ENCODE data around the gene NLN. TPM values are rescaled to one million over a fixed set of nuclear protein-coding genes. Genes with fewer than 3 reads are reported as not detected.

The NLN gene
- total RNA-seq, 1 donor from 2014 or later = 12.4 TPM

- intact Hi-C loops (cut with micrococcal nuclease) = no loop called here
- Histone ChIP-seq H3K9me3 (replicated peaks) (no peaks in the 10 kb centered on the region), H3K4me3 (no peak overlapping the region), H3K27ac (replicated peaks) (no peak overlapping the region), H3K36me3 (no peaks in the 10 kb centered on the region), H3K4me1 (peaks cover 11% of the 10 kb centered on the region), H3K27me3 (ENCODE audit: low read depth) (no peaks in the 10 kb centered on the region)
- no peak for DNase-seq
- no peak for TF ChIP-seq CTCF (IDR thresholded peaks at IDR 0.05; ENCODE audit: borderline replicate concordance)
Measured at GRCh38 chr5:65811004-65811403, 89.0 kb downstream of the NLN start.

GRCh38 chr5:65811885-65812284, 89.9 kb downstream of the NLN start:
- intact Hi-C loops (cut with micrococcal nuclease) = no loop called here
- no peak for TF ChIP-seq CTCF (IDR thresholded peaks at IDR 0.05; ENCODE audit: borderline replicate concordance)
- H3K36me3 ChIP-seq = no peaks in the 10 kb centered on the region

GRCh38 chr5:65812648-65813047, 90.6 kb downstream of the NLN start:
- Histone ChIP-seq H3K27me3 (ENCODE audit: low read depth) (no peaks in the 10 kb centered on the region), H3K9me3 (replicated peaks) (no peaks in the 10 kb centered on the region), H3K36me3 (no peaks in the 10 kb centered on the region), H3K4me3 (no peak overlapping the region), H3K4me1 (peaks cover 11% of the 10 kb centered on the region), H3K27ac (replicated peaks) (no peak overlapping the region)
- TF ChIP-seq CTCF (IDR thresholded peaks at IDR 0.05; ENCODE audit: borderline replicate concordance) = no peak
- no peak for DNase-seq
- intact Hi-C loops (cut with micrococcal nuclease) = no loop called here

More at GRCh38 chr5:65811885-65812284, 89.9 kb downstream of the NLN start:
- H3K9me3 ChIP-seq (replicated peaks) = no peaks in the 10 kb centered on the region
- H3K4me3 ChIP-seq = no peak overlapping the region
- DNase-seq = no peak
- H3K27me3 ChIP-seq (ENCODE audit: low read depth) = no peaks in the 10 kb centered on the region
- H3K27ac ChIP-seq (replicated peaks) = no peak overlapping the region
- peaks cover 11% of the 10 kb centered on the region for H3K4me1 ChIP-seq

- intact Hi-C loops (cut with micrococcal nuclease) = no loop called here
- TF ChIP-seq CTCF (IDR thresholded peaks at IDR 0.05; ENCODE audit: borderline replicate concordance) = no peak
- no peak for DNase-seq
- Histone ChIP-seq H3K9me3 (replicated peaks) (no peaks in the 10 kb centered on the region), H3K4me3 (no peak overlapping the region), H3K4me1 (peaks cover 11% of the 10 kb centered on the region), H3K36me3 (no peaks in the 10 kb centered on the region), H3K27ac (replicated peaks) (no peak overlapping the region), H3K27me3 (ENCODE audit: low read depth) (no peaks in the 10 kb centered on the region)
Measured at GRCh38 chr5:65813174-65813573, 91.2 kb downstream of the NLN start.

GRCh38 chr5:65815161-65815560, 93.2 kb downstream of the NLN start:
- intact Hi-C loops (cut with micrococcal nuclease) = no loop called here
- no peak overlapping the region for H3K27ac ChIP-seq (replicated peaks)
- H3K36me3 ChIP-seq = no peaks in the 10 kb centered on the region
- H3K4me1 ChIP-seq = peaks cover 6% of the 10 kb centered on the region
- DNase-seq = no peak
- no peak for TF ChIP-seq CTCF (IDR thresholded peaks at IDR 0.05; ENCODE audit: borderline replicate concordance)
- H3K9me3 ChIP-seq (replicated peaks) = no peaks in the 10 kb centered on the region
- no peaks in the 10 kb centered on the region for H3K27me3 ChIP-seq (ENCODE audit: low read depth)
- no peak overlapping the region for H3K4me3 ChIP-seq

- Histone ChIP-seq H3K9me3 (replicated peaks) (no peaks in the 10 kb centered on the region), H3K4me1 (no peaks in the 10 kb centered on the region), H3K27me3 (ENCODE audit: low read depth) (no peaks in the 10 kb centered on the region), H3K36me3 (no peaks in the 10 kb centered on the region), H3K4me3 (no peak overlapping the region), H3K27ac (replicated peaks) (no peak overlapping the region)
- intact Hi-C loops (cut with micrococcal nuclease) = no loop called here
- TF ChIP-seq CTCF (IDR thresholded peaks at IDR 0.05; ENCODE audit: borderline replicate concordance) = no peak
- no peak for DNase-seq
Measured at GRCh38 chr5:65816729-65817128, 94.7 kb downstream of the NLN start.
